ELF-1 (cell line): ENCODE data around the gene TMTC2.

ENCODE experiments used
- DNase-seq: peaks from one replicate; pipeline ENCODE4 v3.0.0-alpha.2; 2016; ENCODE audit warnings: low read depth, low spot score

Gene TMTC2

DNA sequence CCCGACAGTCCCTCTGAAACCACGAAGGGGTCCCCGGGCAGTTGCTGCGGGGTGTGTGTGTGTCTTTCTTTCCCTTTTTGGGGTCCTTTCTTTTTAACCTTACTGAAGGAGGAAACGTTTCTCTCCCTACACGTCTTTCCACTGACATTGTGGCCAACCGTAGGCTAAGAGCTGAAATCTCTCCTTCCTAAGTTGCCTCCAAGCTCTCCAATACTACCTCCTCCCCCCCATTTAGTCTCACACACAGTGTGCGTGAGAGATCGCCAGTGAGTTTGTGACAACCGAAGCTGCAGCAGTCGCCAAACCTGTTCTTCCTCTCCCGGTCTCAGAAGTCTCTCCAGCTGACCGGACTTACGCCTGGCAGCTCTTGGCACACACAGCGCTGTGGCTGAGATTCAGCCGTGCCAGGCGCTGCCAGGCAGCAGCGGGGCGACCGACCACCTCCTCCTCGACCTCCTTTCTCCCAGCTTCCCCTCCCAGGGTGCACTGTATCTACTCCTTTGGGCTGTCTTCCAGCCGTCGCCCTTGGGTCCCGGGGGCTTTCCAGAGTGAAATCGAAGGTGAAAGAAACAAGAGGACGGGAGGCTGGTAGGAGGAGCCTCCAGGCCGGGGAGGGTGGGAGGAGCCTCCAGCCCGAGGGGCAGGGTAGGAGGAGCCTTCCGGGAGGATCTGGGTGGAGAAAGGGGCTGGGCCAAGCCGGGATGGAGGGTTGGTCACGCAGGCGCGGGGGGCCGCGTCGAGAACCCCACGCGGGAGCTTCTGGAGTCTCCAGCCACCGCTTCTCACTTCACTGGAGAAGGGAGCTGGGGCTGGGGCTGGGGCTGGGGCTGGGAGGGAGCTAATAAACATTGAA lies at the start of gene TMTC2:
TMTC2 (plus strand) TSS at position 739 of the 853 bp plus-strand sequence.
- DNase-seq: peak; percentile 94

- DNase-seq: no peak
These were observed 48.4 kb upstream of the TMTC2 start for GRCh38 chr12:82638324-82638723.

DNA sequence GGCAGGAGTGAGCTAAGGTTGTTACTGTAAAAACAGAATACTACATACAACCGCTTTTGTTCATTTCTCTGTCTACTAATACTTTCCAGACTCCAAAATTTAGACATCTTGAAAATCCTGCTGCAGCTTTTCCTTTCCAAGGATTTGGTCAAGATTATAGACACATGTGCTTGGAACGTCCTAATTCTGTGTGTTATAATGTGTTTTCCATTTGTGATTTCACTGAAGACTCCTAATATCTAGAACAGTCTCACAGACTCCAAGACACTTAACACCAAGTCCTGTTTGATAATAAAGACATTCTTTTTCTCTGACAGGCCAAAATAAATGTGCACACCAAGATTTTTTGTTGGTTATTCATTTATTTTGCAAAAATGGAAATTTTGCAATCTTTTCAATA lies 41.8 kb upstream of the TMTC2 start:
- DNase-seq: no peak

- DNase-seq: no peak
These were observed 41.3 kb upstream of the TMTC2 start for GRCh38 chr12:82645414-82645813.

DNA sequence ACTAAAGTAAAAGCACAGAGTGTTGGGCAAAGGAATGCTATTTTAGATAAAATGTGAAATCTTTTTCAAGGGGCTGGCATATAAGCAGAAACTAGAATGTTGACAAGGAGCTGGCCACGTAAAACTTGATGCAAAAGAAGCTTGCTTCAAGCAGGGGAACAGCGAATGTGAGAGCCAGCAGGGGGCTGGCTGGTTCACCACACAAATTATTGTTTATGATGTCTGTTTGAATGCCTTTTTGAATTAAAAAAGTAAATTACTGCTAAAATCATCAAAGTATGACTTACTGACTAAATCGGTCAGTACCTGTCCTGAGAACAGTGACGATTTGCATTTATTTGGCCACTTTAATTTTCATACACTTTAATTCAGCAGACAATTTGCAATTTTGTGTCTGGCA lies 38.9 kb upstream of the TMTC2 start:
- no peak for DNase-seq

DNA sequence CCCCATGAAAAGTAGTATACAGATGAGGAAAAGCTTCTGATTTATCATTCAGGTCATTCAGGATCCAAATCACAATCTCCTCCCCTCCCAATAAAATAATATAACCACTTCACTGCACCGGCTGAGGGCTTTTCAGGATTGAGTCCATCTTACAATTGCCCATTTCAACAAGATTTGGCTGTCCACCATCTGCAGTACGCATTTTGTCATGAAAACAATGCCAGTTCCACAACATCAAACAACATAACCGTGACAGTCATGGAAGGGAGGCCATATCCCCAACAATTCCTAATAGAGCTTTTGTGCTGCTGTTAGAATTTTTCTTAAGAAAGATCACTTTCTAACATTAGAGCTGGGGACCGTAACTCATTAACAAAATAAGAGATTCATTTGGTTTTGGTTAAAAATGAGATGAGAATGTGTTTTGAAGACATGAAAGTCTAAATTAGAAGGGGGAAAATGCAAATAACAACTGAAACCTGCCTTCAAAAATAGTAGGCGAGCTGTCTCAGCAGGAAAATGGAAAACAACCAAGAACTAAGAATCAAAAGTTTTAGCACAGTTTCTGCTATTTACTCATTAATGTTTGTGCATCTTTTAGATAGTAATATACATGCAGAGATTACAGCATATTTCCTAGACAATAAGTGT lies 38.3 kb upstream of the TMTC2 start:
- DNase-seq: no peak

DNA sequence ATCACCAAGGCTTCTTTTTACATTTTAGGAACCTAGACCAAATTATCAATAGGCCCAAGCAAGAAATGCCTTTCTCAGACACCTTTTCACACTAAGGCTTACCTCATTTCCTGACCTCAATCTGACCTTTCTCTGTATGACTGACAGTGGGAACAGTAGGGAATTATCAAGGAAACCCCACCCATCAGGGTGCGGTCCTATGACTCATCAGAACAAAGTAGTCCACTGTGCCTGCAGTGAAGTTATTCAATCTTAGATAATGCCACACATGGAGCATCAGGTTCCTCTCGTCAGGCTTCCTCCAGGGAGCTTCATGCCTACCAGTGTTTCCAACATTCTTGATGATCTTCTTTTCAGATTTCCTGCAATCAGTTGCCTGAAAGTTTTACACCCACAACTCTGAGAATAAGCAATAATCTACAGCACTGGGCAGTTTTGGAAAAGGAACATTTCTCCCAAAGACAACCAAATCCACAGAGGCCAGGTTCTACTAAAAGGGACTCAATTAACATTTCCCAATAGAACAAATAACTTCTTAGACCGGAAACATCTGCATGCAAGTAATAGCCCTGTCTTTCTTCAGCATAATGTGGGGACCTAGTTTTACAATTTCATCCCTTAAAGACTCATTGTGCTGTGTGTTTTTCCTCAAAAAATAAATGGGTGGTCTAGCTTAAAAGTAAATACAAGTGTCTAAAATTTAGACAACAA lies 35.9 kb upstream of the TMTC2 start:
- peak; percentile 42 for DNase-seq

DNA sequence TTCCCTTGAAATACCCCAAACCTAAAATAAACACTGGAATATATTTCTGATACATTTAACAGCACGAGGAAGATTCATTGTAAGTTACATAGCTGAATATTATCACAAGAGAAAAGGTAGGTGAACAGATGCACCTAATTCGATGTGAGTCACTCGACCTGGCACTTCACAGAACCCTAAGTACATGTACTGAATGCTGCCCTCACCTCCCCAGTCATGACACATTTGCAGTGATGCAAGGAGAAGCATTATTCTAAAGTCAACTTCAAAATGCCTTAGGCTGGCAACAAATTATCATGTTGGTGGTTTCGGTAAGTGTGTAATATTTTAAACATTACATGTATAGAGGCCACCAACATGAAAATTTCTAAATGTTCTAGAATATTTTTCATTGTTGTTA lies 35.2 kb upstream of the TMTC2 start:
- DNase-seq: no peak

GRCh38 chr12:82652071-82652470 lies 34.6 kb upstream of the TMTC2 start:
- DNase-seq: no peak

GRCh38 chr12:82655751-82656150 lies 31.0 kb upstream of the TMTC2 start:
- DNase-seq: no peak

DNA sequence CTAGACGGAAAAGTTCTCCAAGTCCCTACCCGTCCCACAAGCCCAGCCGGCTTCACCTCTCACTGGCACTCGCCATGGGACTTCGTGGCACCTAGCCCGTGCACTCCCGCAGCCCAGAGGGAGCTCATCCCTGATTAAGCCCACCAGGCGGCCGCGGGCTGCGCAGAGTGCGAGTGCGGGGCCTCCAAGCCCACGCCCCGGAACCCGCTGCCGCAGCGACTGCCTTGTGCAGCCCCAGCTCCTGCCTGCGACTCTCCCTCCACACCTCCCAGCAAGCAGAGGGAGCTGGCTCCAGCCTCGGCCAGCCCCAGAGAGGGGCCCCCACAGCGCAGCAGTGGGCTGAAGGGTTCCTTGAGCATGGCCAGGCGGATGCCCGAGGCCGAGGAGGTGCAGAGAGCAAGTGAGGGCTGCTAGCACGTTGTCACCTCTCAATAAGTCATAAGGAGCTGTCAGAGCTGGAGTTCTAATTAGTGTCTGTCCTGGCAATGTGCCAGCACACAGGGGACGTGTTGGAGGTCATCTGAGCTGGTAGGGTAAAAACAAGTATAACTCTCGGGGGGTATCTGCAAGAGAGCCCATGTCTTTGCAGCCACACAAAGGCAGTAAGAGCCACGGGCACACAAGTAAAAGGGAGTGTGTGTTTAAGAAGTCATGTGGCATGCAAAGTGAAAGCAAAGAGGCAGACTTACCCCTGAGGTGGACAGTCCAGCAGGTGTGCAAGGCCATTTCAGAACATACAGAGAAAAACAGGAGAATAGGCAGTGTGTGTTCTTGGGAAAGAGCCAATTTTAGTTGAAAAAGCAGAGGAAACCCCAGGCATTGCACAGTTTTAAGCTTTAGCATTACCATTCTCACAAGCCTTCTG lies 27.1 kb upstream of the TMTC2 start:
- no peak for DNase-seq

GRCh38 chr12:82660541-82661325 lies 26.0 kb upstream of the TMTC2 start:
- DNase-seq: no peak

DNA sequence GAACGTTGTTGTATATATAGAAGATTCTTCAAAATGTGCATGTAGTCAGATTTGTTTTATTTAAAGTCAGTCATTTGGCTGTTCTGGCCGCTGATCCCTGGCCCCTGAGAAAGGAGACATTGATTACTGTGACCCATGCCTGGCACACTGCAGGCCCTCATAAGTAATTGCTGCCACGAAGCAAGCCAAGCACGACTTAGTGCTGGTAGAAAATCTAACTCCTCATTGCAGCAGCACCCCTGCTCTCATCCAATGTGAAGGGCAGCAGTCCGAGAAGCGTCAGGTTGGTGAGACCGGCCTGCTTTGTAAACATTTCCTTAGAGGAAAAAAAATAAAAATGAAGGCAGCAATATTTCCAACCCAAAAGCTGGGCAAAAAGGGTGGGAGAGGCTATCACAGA lies 22.8 kb upstream of the TMTC2 start:
- DNase-seq: no peak

GRCh38 chr12:82665142-82665923 lies 21.4 kb upstream of the TMTC2 start:
- DNase-seq: peak; percentile 25

DNA sequence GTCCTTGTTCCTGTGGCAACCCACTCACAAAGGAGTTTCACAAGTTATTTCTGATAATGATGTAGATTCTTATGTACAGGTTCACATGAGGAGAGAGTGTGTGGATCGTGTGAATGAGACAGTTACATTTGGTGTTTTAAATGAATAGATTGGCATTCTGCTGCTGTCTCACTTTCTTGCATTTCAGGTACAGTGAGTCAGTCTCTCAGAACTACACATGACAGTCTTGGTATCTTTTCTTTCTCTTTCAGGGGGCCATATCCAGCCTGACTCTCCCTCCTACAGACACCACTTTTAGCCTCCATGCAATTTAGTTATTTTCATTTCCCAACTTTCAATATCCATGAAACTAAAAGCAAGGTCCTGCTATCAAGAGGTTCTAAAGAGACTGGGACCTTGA lies 19.9 kb upstream of the TMTC2 start:
- DNase-seq: no peak

- DNase-seq: no peak
These were observed 15.0 kb upstream of the TMTC2 start for GRCh38 chr12:82671673-82672195.

- DNase-seq: no peak
These were observed 13.8 kb upstream of the TMTC2 start for GRCh38 chr12:82672811-82673495.

DNA sequence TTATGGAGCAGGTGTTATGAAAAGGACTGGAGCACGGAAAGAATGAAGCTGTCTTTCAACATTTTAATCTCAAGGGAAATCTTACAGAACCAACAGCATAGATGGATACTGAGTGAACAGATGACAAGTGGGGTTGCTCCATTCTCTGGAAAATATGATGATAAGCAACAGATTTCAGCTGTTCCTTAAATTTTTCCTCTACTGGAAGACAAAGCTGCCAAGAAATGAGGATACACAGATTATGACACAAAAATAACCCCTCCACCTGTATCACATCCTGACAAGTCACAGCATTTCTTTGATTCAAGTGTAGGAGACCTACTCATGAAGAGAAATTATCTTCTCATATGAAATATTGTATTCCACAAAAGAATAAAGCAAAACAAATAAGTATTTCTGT lies 13.0 kb upstream of the TMTC2 start:
- no peak for DNase-seq

DNA sequence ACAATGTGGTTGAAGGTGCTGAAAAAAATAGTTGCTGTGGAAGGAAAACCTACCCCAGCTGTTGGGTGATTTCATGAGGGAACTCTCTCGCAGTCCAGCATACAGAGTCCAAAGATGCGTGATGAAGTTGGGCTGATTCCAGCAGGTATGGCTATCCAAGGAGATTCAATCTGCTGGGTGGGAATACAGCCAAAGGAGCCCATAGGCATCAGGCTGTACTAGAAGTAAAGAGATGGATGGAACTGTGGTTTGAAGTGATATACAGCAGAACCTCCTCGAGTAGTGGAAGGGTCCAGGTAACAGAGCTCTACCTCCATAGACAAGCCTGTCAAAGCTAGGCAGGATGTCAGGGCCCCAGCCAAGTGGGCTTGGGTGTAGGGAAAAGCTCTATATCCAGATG lies 11.5 kb upstream of the TMTC2 start:
- DNase-seq: no peak
